HG03457 (cell line): ENCODE results near the gene PDE3A.
"Not testable (repeated sequence)": the region's sequence is repeated elsewhere in the genome, so short reads cannot be mapped to it uniquely, and the experiment has no call there.

Experiments
- ATAC-seq: cut with Tn5 transposase; IDR thresholded peaks from one replicate; pipeline ENCODE4 v1.9.1; 2021; ENCODE audit warnings: moderate number of reproducible peaks; ENCODE audit not compliant: unreplicated experiment

PDE3A gene

DNA sequence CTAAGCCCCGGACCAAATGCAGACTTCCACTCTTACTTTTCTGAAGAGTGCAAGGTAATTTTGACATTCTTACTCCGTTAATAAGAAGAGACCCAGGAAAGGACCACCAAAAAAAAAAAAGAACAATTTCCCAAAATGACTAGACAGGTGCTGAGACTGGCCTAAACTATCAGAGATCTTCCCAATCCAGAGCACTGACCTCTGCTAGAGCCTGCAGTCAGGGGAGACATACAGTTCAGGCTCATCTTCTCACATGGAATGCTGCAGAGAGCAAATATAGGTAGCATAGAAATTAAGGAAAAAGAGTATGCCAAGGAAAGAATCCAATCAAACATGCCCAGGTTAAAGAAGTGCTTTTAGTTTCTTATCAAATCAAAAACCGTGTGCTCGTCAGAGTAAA is 177.9 kb downstream of the PDE3A start:
- no peak for ATAC-seq

DNA sequence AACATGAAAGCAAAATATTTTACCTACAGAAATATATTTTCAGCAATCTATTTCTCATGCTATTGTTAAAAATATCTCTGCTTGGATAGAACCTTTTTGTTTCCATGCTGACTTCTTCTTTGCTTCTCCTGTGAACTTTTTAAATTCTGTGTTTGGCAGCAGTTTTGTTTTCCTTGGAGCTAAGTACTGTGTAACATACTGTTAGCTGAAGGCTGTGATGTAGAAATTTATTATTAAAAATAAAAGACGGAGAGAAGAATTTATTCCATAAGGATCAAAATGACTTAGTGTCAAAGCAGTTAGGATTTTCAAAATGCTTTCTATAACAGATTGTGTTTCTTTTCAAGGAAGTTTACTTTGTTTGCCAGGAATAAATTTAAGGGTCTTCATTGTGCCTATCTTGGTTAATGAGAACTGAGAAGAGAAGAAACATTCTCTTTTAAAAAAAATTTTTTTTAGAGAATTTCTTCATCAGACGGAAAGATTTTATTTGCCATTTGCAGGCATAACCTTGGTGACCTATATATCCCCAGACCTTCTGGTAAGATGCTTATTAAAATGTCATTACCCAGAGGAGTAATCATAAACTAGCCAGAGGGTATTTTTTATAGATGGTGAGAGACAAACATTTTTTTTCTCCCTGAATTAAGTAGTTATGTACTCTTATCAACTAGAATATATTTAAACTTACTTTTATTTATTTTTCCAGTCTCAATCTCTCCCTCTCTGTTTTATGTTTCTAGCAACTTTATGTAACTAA is 179.7 kb downstream of the PDE3A start:
- ATAC-seq, result no peak

- ATAC-seq, result no peak
Measured at GRCh38 chr12:20548611-20549010, 180.3 kb downstream of the PDE3A start.

- no peak for ATAC-seq
Measured at GRCh38 chr12:20549108-20549719, 180.9 kb downstream of the PDE3A start.

DNA sequence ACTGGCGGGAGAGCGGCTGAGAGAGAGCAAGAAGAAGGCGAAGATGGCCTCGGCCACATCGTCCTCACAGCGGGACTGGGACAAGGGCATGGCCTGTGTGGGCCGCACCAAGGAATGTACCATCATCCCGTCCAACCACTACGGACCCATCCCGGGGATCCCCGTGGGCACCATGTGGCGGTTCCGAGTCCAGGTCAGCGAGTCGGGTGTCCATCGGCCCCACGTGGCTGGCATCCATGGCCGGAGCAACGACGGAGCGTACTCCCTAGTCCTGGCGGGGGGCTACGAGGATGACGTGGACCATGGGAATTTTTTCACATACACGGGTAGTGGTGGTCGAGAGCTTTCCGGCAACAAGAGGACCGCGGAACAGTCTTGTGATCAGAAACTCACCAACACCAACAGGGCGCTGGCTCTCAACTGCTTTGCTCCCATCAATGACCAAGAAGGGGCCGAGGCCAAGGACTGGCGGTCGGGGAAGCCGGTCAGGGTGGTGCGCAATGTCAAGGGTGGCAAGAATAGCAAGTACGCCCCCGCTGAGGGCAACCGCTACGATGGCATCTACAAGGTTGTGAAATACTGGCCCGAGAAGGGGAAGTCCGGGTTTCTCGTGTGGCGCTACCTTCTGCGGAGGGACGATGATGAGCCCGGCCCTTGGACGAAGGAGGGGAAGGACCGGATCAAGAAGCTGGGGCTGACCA is 183.6 kb downstream of the PDE3A start:
- ATAC-seq, result not testable (repeated sequence)

GRCh38 chr12:20552586-20552985 is 184.2 kb downstream of the PDE3A start:
- ATAC-seq, result not testable (repeated sequence)

- ATAC-seq, result no peak
Measured at GRCh38 chr12:20555015-20555414, 186.7 kb downstream of the PDE3A start.

GRCh38 chr12:20555771-20556170 is 187.4 kb downstream of the PDE3A start:
- no peak for ATAC-seq

- no peak for ATAC-seq
Measured at GRCh38 chr12:20557096-20557495, 188.8 kb downstream of the PDE3A start.

- no peak for ATAC-seq
Measured at GRCh38 chr12:20560935-20561334, 192.6 kb downstream of the PDE3A start.

GRCh38 chr12:20561871-20562270 is 193.5 kb downstream of the PDE3A start:
- ATAC-seq, result no peak

GRCh38 chr12:20567413-20567812 is 199.1 kb downstream of the PDE3A start:
- no peak for ATAC-seq

DNA sequence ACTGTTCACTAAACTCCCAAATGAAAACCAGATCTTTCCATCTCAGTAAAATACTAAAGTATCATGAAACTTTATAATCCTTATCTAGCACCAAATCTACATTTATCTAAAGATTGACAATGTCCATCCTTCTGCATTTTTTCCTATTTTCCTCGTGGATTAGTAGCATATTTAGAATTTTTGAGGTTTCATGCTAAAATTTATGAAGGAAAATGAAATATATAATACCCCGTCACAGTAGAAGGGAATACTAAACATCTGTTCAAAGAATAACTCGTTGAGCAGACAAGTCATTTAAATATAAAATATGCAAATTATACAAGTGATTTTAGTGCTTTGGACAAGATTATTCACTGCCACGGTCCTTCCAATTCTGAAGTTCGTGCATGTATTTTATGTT is 204.1 kb downstream of the PDE3A start:
- ATAC-seq, result no peak

GRCh38 chr12:20576528-20576927 is 208.2 kb downstream of the PDE3A start:
- no peak for ATAC-seq

GRCh38 chr12:20577054-20577453 is 208.7 kb downstream of the PDE3A start:
- no peak for ATAC-seq

DNA sequence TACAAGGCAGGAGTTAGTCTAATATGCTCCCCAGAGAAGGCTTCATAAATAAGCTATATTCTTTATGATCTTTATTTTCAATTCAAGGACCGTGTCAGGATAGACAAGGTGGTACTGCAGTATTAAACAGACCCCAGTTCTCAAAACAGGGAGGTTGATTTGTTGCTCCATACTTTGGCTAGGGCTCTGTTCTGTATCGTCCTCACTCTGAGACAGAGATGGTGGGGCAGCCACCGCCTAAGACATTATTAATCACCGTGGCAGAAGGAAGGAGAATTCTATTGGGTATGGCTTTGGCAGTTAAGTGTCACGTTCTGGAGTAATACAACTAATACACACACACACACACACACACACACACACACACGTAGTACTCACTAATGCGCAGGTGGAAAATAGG is 209.8 kb downstream of the PDE3A start:
- ATAC-seq, result no peak

DNA sequence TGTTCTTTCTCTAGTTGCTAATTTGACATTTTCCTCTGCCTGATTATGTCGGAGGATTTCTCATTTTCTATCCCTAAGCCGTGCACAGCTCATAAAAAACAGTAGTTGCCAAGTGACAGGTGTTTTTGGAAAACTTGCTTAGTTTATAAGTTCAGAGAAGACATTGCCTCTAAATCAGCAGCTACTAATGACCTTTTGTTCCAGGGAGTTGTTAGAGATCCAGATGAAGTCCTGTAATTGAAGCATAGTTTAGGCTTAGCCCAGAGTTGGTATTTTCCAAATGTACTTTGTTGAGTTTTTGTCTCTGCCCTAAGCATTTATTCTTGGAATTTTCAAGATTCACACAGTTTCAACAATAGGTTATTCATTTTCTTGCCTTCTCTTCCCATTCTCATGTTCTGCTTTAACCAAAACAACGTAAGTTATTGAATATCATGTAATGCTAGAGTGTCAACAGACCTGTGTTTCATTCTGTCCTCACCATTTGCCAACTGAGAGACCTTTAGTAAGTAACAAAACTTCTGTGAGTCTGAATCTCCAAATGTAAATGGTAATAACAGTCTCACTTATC is 216.8 kb downstream of the PDE3A start:
- ATAC-seq, result no peak

DNA sequence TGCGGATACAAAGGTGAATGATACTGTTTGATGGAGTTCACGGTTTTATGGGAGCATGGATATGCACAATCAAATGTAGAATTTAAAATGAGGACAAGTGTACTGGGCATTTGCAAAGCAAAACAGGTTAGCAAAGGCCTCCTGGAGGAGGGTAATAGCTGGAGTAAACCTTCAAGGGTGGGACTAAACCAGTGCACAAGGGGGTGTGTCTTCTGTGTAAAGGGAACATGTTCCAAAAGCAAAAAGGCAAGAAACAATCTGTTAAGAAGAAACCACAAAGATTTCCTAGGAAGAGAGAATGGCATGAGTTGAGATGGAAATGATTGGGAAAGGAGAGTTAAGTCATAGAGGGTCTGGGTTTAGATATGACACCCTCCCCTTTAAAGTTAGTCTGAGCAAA is 217.6 kb downstream of the PDE3A start:
- ATAC-seq, result no peak

GRCh38 chr12:20588042-20588441 is 219.7 kb downstream of the PDE3A start:
- ATAC-seq, result no peak

GRCh38 chr12:20590570-20590969 is 222.2 kb downstream of the PDE3A start:
- ATAC-seq, result no peak

DNA sequence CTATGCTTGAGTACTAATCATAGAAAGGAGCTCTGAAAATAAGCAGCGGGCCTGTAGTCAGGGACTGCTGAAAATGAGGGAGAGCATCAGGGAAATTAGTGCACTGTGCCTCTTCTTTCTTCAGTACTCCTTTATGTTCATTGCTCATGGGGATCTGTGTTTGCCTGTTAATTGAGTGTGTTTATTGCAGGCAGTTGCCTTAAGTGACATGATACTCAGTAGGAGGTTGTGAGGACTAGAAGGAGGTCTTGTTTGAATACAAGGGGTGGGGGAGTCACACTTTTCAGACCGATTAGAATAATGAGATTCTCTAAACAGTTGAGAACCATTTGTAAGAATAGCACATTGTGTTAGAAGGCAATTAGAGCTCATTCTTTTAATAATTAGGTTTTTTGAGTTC is 224.2 kb downstream of the PDE3A start:
- ATAC-seq, result no peak

DNA sequence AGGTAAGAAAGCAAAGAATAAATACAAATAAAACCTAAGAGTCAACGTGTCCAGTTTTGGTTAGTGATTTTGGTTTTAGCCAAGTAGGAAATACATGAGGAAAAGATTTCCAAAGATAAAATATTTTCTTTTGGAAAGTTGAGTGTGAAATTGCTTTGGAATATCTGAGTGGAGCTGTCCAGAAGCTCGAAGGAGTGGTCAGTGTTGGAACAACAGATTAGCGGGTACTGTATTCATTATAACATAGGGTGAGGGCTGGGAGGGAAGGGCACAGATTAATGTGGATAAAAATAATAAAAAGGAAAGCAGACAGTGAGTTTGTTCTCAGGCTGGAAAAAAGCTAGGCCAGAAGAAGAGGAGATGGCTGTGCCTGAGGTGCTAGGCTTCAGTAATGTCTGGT is 225.3 kb downstream of the PDE3A start:
- ATAC-seq, result no peak
